Panc1 (cell line): ENCODE measurements around the gene MAGEA4. TPM values are rescaled to one million over a fixed set of nuclear protein-coding genes. Genes with fewer than 3 reads are reported as not detected.

Experiments used
- ATAC-seq: fragments of 200-7000 bp; cut with Tn5 transposase; 2 replicates; pipeline ENCODE4 v1.9.1; 2020; ENCODE audit warnings: mild to moderate bottlenecking, moderate library complexity
- BruUV-seq: library from RNA; stranded (reverse); fragments of 400-500 nt; replicated peaks from 2 replicates; lab custom pipeline; 2021; lab: Mats Ljungman, UMichigan
- CTCF ChIA-PET: fragments of 300-600 bp; sonication (Branson Sonifier 250); formaldehyde crosslinking; loops from one replicate; lab custom pipeline; 2022; ENCODE audit warnings: antibody characterized with exemption; lab: Charles Lee
- POLR2A ChIA-PET: fragments of 300-600 bp; sonication (Branson Sonifier 250); formaldehyde crosslinking; loops from one replicate; lab custom pipeline; 2022; ENCODE audit warnings: antibody characterized with exemption; lab: Charles Lee
- DNase-seq: peaks from one replicate; pipeline ENCODE4 v3.0.0-alpha.2; 2010; ENCODE audit warnings: low read depth, low spot score
- H3K27ac ChIP-seq: 2 replicates; pipeline ENCODE4 v1.5.1; 2011; ENCODE audit warnings: mild to moderate bottlenecking, low read length, inconsistent platforms
- H3K27me3 ChIP-seq: fragments of 200-500 bp; sonication (Bioruptor generic); 2 replicates; pipeline ENCODE4 v1.6.0; 2014; ENCODE audit warnings: low read length, inconsistent platforms; ENCODE audit not compliant: control insufficient read depth, insufficient read depth
- H3K36me3 ChIP-seq: fragments of 200-500 bp; sonication (Bioruptor generic); 2 replicates; pipeline ENCODE4 v1.5.1; 2014; ENCODE audit warnings: inconsistent platforms, mild to moderate bottlenecking, low read length, moderate library complexity; ENCODE audit not compliant: control insufficient read depth, insufficient read depth
- H3K4me1 ChIP-seq: 2 replicates; pipeline ENCODE4 v1.5.1; 2011; ENCODE audit warnings: inconsistent platforms, mild to moderate bottlenecking, low read length, moderate library complexity; ENCODE audit not compliant: control insufficient read depth, insufficient read depth
- H3K4me3 ChIP-seq, 2 experiments: 2 replicates each; pipeline ENCODE4 v1.5.1; 2011 to 2012; ENCODE audit warnings: low read depth in 2 of 2, low read length in 2 of 2, mild to moderate bottlenecking in 2 of 2, inconsistent platforms in 1 of 2, moderate library complexity in 1 of 2
- H3K9me3 ChIP-seq: fragments of 200-500 bp; sonication (Bioruptor generic); 2 replicates; pipeline ENCODE4 v1.5.1; 2014; ENCODE audit warnings: low read depth, mild to moderate bottlenecking, inconsistent platforms, low read length, moderate library complexity; ENCODE audit not compliant: control insufficient read depth, insufficient read depth
- CTCF ChIP-seq: fragments of 450-650 bp; IDR thresholded peaks from 2 replicates; pipeline ENCODE4 v1.5.1; 2017; ENCODE audit warnings: mild to moderate bottlenecking
- POLR2AphosphoS5 ChIP-seq: IDR thresholded peaks from 2 replicates; pipeline ENCODE4 v1.6.1; 2012; ENCODE audit warnings: mild to moderate bottlenecking, low read depth, low read length, moderate library complexity
- REST ChIP-seq, 2 experiments: IDR thresholded peaks; 2 replicates each; pipeline ENCODE4 v1.6.1; 2011 to 2012; ENCODE audit warnings: low read depth in 2 of 2, control low read depth in 1 of 2, low read length in 1 of 2, mild to moderate bottlenecking in 1 of 2, moderate library complexity in 1 of 2; ENCODE audit not compliant: insufficient read depth in 1 of 2
- SIN3A ChIP-seq: IDR thresholded peaks from 2 replicates; pipeline ENCODE4 v1.6.1; 2012; ENCODE audit warnings: low read depth, mild to moderate bottlenecking, low read length, moderate library complexity, borderline replicate concordance; ENCODE audit not compliant: insufficient read depth
- TCF7L2 ChIP-seq: IDR thresholded peaks from 2 replicates; pipeline ENCODE4 v1.6.1; 2011; ENCODE audit warnings: mild to moderate bottlenecking, low read depth, low read length, inconsistent platforms
- in situ Hi-C: cut with HindIII; loops from 2 replicates; pipeline ENCODE4 v1.10.0; 2016; ENCODE audit warnings: low sequenced_read_pairs, low pct_unique_long_range_greater_than_20kb
- intact Hi-C: fragments of 100-400 bp; cut with micrococcal nuclease; formaldehyde crosslinking; loops from one replicate; pipeline ENCODE4 v1.10.0; 2022; ENCODE audit not compliant: unreplicated experiment
- microRNA-seq: library from miRNA; unstranded; fragments of <30 nt; microRNA quantifications from one replicate; pipeline ENCODE4 v1.1.0, GENCODE V29; 2020; ENCODE audit not compliant: unreplicated experiment
- total RNA-seq: library from RNA; stranded (reverse); gene quantifications from one replicate; pipeline ENCODE4 v1.2.1, GENCODE V29; 2021; ENCODE audit not compliant: unreplicated experiment

MAGEA4 gene
- total RNA-seq, 1 experiment from 2014 or later: not detected

GRCh38 chrX:151973851-151974335 lies 61.2 kb downstream of the MAGEA4 start:
- TF ChIP-seq CTCF (no peak), REST (IDR thresholded peaks at IDR 0.05; ENCODE audit: insufficient read depth in 1 of 2, low read depth in 2 of 2, low read length in 1 of 2) (no peak), POLR2AphosphoS5 (no peak), TCF7L2 (no peak), SIN3A (no peak)
- CTCF ChIA-PET: no interaction called here
- POLR2A ChIA-PET: no interaction called here
- intact Hi-C loops (no loop called here), in situ Hi-C loops (no loop called here)
- Histone ChIP-seq H3K4me1 (no peaks in the 10 kb centered on the region), H3K9me3 (no peaks in the 10 kb centered on the region), H3K4me3 (peak overlapping the region in 1 of 2 experiments; percentile 14; a peak in 1 of 4 replicates), H3K27me3 (no peaks in the 10 kb centered on the region), H3K36me3 (no peaks in the 10 kb centered on the region), H3K27ac (no peak overlapping the region)
- ATAC-seq (no peak), DNase-seq (no peak)
- no TSS peak for BruUV-seq

Small RNA genes within 50 kb of the gene (microRNA-seq; reads per million reads assigned to microRNA genes)
- gene MIR224 (3.2 reads per million, percentile 3 among the genes with 10 or more reads in this experiment), gene MIR452 (not detected)

Other genes with a start within 250 kb of the MAGEA4 start
- not detected for gene PRRG3, start 217.4 kb upstream of the MAGEA4 start, total RNA-seq
- gene FATE1, start 196.9 kb upstream of the MAGEA4 start, total RNA-seq: not detected
- not detected for gene CNGA2, start 178.1 kb upstream of the MAGEA4 start, total RNA-seq
- 0.18 TPM for gene GABRE, start 61.8 kb downstream of the MAGEA4 start, total RNA-seq
- not detected for gene MAGEA10, start 225.7 kb downstream of the MAGEA4 start, total RNA-seq